Erythroblast (primary cell): ENCODE measurements around the gene PARD6A.
A peak's percentile ranks its signal among the peaks of the same experiment; 100 is the strongest.

Experiments
- DNase-seq, 2 experiments: peaks; one replicate each; lab custom pipeline; 2025; lab: John Stamatoyannopoulos, UW
- GATA1 ChIP-seq: IDR thresholded peaks from 2 replicates; pipeline ENCODE4 v1.6.1; 2011; ENCODE audit warnings: low read depth, mild to moderate bottlenecking, control low read depth, low read length, moderate library complexity
- POLR2A ChIP-seq: IDR thresholded peaks from 2 replicates; pipeline ENCODE4 v1.6.1; 2011; ENCODE audit warnings: mild to moderate bottlenecking, low read length

PARD6A gene

GRCh38 chr16:67648764-67649407 lies 11.9 kb upstream of the PARD6A start:
- DNase-seq: no peak
- TF ChIP-seq GATA1 (no peak), POLR2A (no peak)

GRCh38 chr16:67649494-67649931 lies 11.2 kb upstream of the PARD6A start:
- no peak for TF ChIP-seq POLR2A
- no peak for TF ChIP-seq GATA1
- no peak for DNase-seq

GRCh38 chr16:67650023-67650422 lies 10.7 kb upstream of the PARD6A start:
- no peak for DNase-seq
- TF ChIP-seq GATA1: no peak
- no peak for TF ChIP-seq POLR2A

- TF ChIP-seq GATA1 (no peak), POLR2A (no peak)
- DNase-seq: no peak
Observed at GRCh38 chr16:67651039-67651438, 9.7 kb upstream of the PARD6A start.

GRCh38 chr16:67651847-67652246 lies 8.9 kb upstream of the PARD6A start:
- TF ChIP-seq POLR2A: no peak
- no peak for DNase-seq

- no peak for TF ChIP-seq GATA1
- no peak for TF ChIP-seq POLR2A
- DNase-seq: peak; percentile 65 to 74
Observed at GRCh38 chr16:67652578-67653127, 8.1 kb upstream of the PARD6A start.

GRCh38 chr16:67653128-67653788 lies 7.5 kb upstream of the PARD6A start:
- DNase-seq: no peak
- TF ChIP-seq GATA1 (no peak), POLR2A (no peak)

- DNase-seq: no peak
- no peak for TF ChIP-seq POLR2A
- TF ChIP-seq GATA1: no peak
Observed at GRCh38 chr16:67653789-67654402, 6.9 kb upstream of the PARD6A start.

- DNase-seq: no peak
- no peak for TF ChIP-seq POLR2A
- TF ChIP-seq GATA1: no peak
Observed at GRCh38 chr16:67654403-67654911, 6.3 kb upstream of the PARD6A start.

GRCh38 chr16:67655363-67655762 lies 5.4 kb upstream of the PARD6A start:
- TF ChIP-seq POLR2A: no peak
- no peak for TF ChIP-seq GATA1
- no peak for DNase-seq

- no peak for DNase-seq
- TF ChIP-seq POLR2A (no peak), GATA1 (no peak)
Observed at GRCh38 chr16:67656344-67657016, 4.3 kb upstream of the PARD6A start.

- TF ChIP-seq GATA1 (no peak), POLR2A (no peak)
- DNase-seq: no peak
Observed at GRCh38 chr16:67657017-67657608, 3.6 kb upstream of the PARD6A start.
